GM12878 (cell line): ENCODE results near the gene EIF5A. TPM values are rescaled to one million over a fixed set of nuclear protein-coding genes. Genes with fewer than 3 reads are reported as not detected.

ENCODE experiments used
- BHLHE40 ChIP-seq, 2 experiments: fragments of 450-650 bp in 1 of 2; IDR thresholded peaks; 2 replicates each; pipeline ENCODE4 v1.6.1; 2011 to 2017; ENCODE audit warnings: low read depth in 2 of 2, borderline replicate concordance in 1 of 2, improper control_type of control experiment in 1 of 2, low read length in 1 of 2, mild to moderate bottlenecking in 1 of 2
- CTCF ChIP-seq, 3 experiments: IDR thresholded peaks in 2 of 3; conservative IDR thresholded peaks in 1 of 3; 2 replicates each; pipeline ENCODE4 v1.5.1; 2011; ENCODE audit warnings: low read depth in 3 of 3, low read length in 3 of 3, mild to moderate bottlenecking in 3 of 3, control low read depth in 2 of 3, moderate library complexity in 2 of 3, inconsistent platforms in 1 of 3, mixed read lengths in 1 of 3; ENCODE audit not compliant: control insufficient read depth in 2 of 3, insufficient read depth in 1 of 3; ENCODE audit errors: extremely low read depth in 1 of 3
- CUX1 ChIP-seq: IDR thresholded peaks from 2 replicates; pipeline ENCODE4 v1.6.1; 2012; ENCODE audit warnings: improper control_type of control experiment, low read depth, low read length; ENCODE audit not compliant: insufficient replicate concordance
- EGR1 ChIP-seq, 2 experiments: IDR thresholded peaks; 1 replicate in 1 of 2; 2 replicates in 1 of 2; pipeline ENCODE4 v1.6.1; 2011 to 2012; ENCODE audit warnings: low read depth in 2 of 2, low read length in 2 of 2, borderline replicate concordance in 1 of 2, mild to moderate bottlenecking in 1 of 2, moderate library complexity in 1 of 2
- MAX ChIP-seq: IDR thresholded peaks from 2 replicates; pipeline ENCODE4 v1.6.1; 2012; ENCODE audit warnings: low read depth, low read length, improper control_type of control experiment
- MXI1 ChIP-seq: fragments of 150-350 bp; IDR thresholded peaks from 2 replicates; pipeline ENCODE4 v1.6.1; 2011; ENCODE audit warnings: low read depth, mild to moderate bottlenecking, inconsistent platforms, low read length, improper control_type of control experiment
- MYC ChIP-seq: IDR thresholded peaks from 2 replicates; pipeline ENCODE4 v1.6.1; 2011; ENCODE audit warnings: mild to moderate bottlenecking, low read length, moderate library complexity, inconsistent platforms; ENCODE audit not compliant: insufficient read depth, insufficient replicate concordance, insufficient read length, severe bottlenecking
- NKRF ChIP-seq: fragments of 450-650 bp; conservative IDR thresholded peaks from 2 replicates; pipeline ENCODE4 v1.6.1; 2017; ENCODE audit warnings: mild to moderate bottlenecking, moderate library complexity
- NR2F1 ChIP-seq: fragments of 450-650 bp; conservative IDR thresholded peaks from 2 replicates; pipeline ENCODE4 v1.6.1; 2017; ENCODE audit warnings: mild to moderate bottlenecking
- RBBP5 ChIP-seq: fragments of 200-600 bp; sonication (generic); conservative IDR thresholded peaks from 2 replicates; pipeline ENCODE4 v1.6.1; 2016
- SMAD5 ChIP-seq: IDR thresholded peaks from 2 replicates; pipeline ENCODE4 v1.6.1; 2016; ENCODE audit warnings: antibody characterized with exemption, low read depth
- ZNF217 ChIP-seq: fragments of 450-650 bp; IDR thresholded peaks from 2 replicates; pipeline ENCODE4 v1.6.1; 2017; ENCODE audit warnings: antibody characterized with exemption, mild to moderate bottlenecking
- polyA plus RNA-seq, 11 experiments: library from polyadenylated mRNA; depleted of rRNA in 4 of 11; unstranded in 6 of 11; stranded (reverse) in 5 of 11; fragments of >200 nt; fragmentation: Nextera tagmentation in 4 of 11; fragmentation: Illumina TruSeq in 1 of 11; extraction: Ambion mirVana in 4 of 11; extraction: Trizol in 1 of 11; gene quantifications; 1 replicate in 1 of 11; 2 replicates in 10 of 11; pipeline versions ENCODE4 v1.2.1 to v1.2.3, GENCODE V29; 2011 to 2016; ENCODE audit warnings: inconsistent platforms in 2 of 11, missing spikeins in 2 of 11, low read depth in 1 of 11
- total RNA-seq, 4 experiments: library from RNA; depleted of rRNA in 3 of 4; stranded (reverse); fragments of >200 nt in 3 of 4; fragmentation: Illumina TruSeq in 1 of 4; extraction: Trizol in 1 of 4; gene quantifications; 2 replicates each; pipeline versions ENCODE4 v1.2.1 to v1.2.3, GENCODE V29; 2013 to 2021

Gene EIF5A
- total and polyA plus RNA-seq, 10 of the 15 experiments (the other 5 are each of a cell fraction or from before 2014, with no cell fraction given) = 26.5 to 1,792 (median 944) TPM

- no peak for TF ChIP-seq CUX1
- peak; percentile 60; the same call in 1 of the 2 replicates for TF ChIP-seq NR2F1
- TF ChIP-seq RBBP5 = no peak
- TF ChIP-seq MYC = peak; percentile 44
- peak; percentile 24; the same call in 1 of the 2 replicates for TF ChIP-seq MAX
- TF ChIP-seq CTCF (IDR thresholded peaks at IDR 0.05 in 2 of 3, conservative IDR thresholded peaks at IDR 0.05 in 1 of 3; ENCODE audit: control insufficient read depth in 2 of 3, extremely low read depth in 1 of 3, insufficient read depth in 1 of 3, low read depth in 3 of 3, low read length in 3 of 3) = peak in 2 of 3 experiments; percentile 55 to 59; a peak in 3 of 6 replicates
- TF ChIP-seq EGR1 (IDR thresholded peaks at IDR 0.05; ENCODE audit: borderline replicate concordance in 1 of 2, low read depth in 2 of 2, low read length in 2 of 2) = peak in 1 of 2 experiments; percentile 97; a peak in 2 of 3 replicates
- TF ChIP-seq BHLHE40 (IDR thresholded peaks at IDR 0.05; ENCODE audit: borderline replicate concordance in 1 of 2, low read depth in 2 of 2, low read length in 1 of 2) = peak in 1 of 2 experiments; percentile 83; a peak in 3 of 4 replicates
- 0 out of 2 replicates have a peak, but pooled peaks have one; percentile 31 for TF ChIP-seq MXI1
- peak; percentile 80 for TF ChIP-seq NKRF
- TF ChIP-seq ZNF217 = 0 out of 2 replicates have a peak, but pooled peaks have one; percentile 54
- peak; percentile 70; the same call in 1 of the 2 replicates for TF ChIP-seq SMAD5
Measured at GRCh38 chr17:7351665-7352502, 44.5 kb downstream of the EIF5A start, which contains the start of gene KCTD11 (continued).
